ENCODE measurements around the gene MINDY4B.

MINDY4B gene

DNA sequence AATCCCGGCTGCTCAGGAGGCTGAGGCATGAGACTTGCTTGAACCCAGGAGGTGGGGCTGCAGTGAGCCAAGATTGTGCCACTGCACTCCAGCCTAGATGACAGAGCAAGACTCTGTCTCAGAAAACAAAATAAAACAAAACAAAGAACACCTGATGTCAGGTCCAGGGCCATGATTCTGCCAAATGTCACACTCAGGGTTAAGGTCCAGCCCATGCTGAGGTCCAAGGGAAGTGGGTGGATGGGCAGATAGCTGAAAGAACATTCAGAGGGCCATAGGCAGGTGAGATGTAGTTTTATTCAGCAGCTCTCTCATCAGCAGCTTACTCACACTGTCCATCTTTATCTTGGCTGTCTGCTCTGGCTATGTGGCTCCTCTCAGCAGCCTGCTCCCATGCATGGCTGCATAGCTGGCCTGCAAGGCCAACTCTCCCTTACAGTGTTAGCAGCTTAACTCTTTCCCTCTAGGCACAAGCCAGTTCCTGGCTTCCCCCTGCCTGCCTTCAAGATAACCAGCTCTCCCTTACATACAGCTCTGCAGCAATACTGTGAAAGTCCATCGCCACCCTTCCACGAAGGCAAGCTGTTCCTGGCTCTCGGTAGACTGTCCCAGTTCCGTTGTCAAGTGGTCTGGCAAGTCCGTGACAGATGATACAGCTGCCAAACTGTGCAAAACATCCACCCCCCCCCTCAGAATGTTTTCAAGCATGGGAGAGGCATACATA lies 79.9 kb downstream of the MINDY4B start:
- POLR2A ChIA-PET: no interaction called here
- H3K4me1 ChIP-seq (ENCODE audit: control insufficient read depth, insufficient read depth, low read length): no peaks in the 10 kb centered on the region
- H3K4me3 ChIP-seq (ENCODE audit: low read depth, low read length): no peak overlapping the region
- no peak overlapping the region for H3K27ac ChIP-seq (ENCODE audit: extremely low read depth, low read depth, low read length)
- no peaks in the 10 kb centered on the region for H3K36me3 ChIP-seq (ENCODE audit: control insufficient read depth in 2 of 2, insufficient read depth in 1 of 2, low read length in 2 of 2)
- TF ChIP-seq ZNF510 (tag by site-specific recombination; IDR thresholded peaks at IDR 0.05; ENCODE audit: insufficient replicate concordance) (no peak), EGR2 (tag by site-specific recombination; IDR thresholded peaks at IDR 0.05; ENCODE audit: low read depth) (no peak), ZNF214 (tag by site-specific recombination; IDR thresholded peaks at IDR 0.05; ENCODE audit: borderline replicate concordance) (no peak), ZNF16 (tag by site-specific recombination; IDR thresholded peaks at IDR 0.05; ENCODE audit: low read depth) (no peak), ZFP41 (tag by site-specific recombination; IDR thresholded peaks at IDR 0.05; ENCODE audit: borderline replicate concordance) (no peak), KLF8 (tag by site-specific recombination; IDR thresholded peaks at IDR 0.05) (no peak), ZNF548 (tag by site-specific recombination; IDR thresholded peaks at IDR 0.05) (no peak), ZNF660 (tag by site-specific recombination; IDR thresholded peaks at IDR 0.05) (no peak), KLF10 (tag by site-specific recombination; IDR thresholded peaks at IDR 0.05) (no peak), ZNF549 (tag by site-specific recombination; IDR thresholded peaks at IDR 0.05) (no peak)
- TF ChIP-seq, protein P1, sequence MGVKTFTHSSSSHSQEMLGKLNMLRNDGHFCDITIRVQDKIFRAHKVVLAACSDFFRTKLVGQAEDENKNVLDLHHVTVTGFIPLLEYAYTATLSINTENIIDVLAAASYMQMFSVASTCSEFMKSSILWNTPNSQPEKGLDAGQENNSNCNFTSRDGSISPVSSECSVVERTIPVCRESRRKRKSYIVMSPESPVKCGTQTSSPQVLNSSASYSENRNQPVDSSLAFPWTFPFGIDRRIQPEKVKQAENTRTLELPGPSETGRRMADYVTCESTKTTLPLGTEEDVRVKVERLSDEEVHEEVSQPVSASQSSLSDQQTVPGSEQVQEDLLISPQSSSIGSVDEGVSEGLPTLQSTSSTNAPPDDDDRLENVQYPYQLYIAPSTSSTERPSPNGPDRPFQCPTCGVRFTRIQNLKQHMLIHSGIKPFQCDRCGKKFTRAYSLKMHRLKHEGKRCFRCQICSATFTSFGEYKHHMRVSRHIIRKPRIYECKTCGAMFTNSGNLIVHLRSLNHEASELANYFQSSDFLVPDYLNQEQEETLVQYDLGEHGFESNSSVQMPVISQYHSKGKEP (tag by site-specific recombination; IDR thresholded peaks at IDR 0.05): no peak
- no peaks in the 10 kb centered on the region for H3K9me3 ChIP-seq (ENCODE audit: control insufficient read depth, insufficient read depth, low read depth, low read length)
- CTCF ChIA-PET: interaction anchor here (0.5 to 0.7 kb wide), 2 partner anchors 91 to 109 kb away, joined by 3 read pairs; no protein-coding TSS in a partner anchor

DNA sequence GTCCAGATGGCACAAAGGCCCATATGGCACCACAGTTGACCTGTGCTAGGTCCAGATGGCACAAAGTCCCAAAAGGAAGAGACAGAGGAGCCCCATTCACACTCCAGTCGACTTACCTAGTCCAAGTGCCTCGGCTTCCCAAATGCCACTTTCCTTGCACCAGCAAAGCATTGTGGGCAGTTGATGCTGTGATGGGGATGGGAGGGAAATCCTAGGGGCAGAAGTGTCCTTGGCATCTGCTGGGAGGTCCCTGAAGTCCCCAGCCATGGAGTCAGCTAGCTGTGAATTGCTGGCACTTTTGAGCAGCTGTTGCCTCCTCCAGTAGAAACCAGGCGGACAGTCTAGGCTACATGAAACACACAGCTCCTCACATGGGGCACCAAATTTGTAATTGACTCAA lies 82.0 kb downstream of the MINDY4B start:
- H3K9me3 ChIP-seq (ENCODE audit: control insufficient read depth, insufficient read depth, low read depth, low read length): no peaks in the 10 kb centered on the region
- CTCF ChIA-PET: no interaction called here
- no peaks in the 10 kb centered on the region for H3K36me3 ChIP-seq (ENCODE audit: control insufficient read depth in 2 of 2, insufficient read depth in 1 of 2, low read length in 2 of 2)
- H3K4me1 ChIP-seq (ENCODE audit: control insufficient read depth, insufficient read depth, low read length): no peaks in the 10 kb centered on the region
- no peak overlapping the region for H3K4me3 ChIP-seq (ENCODE audit: low read depth, low read length)
- POLR2A ChIA-PET: no interaction called here
- TF ChIP-seq ZNF211 (tag by site-specific recombination; IDR thresholded peaks at IDR 0.05; ENCODE audit: low read depth) (no peak), ZNF133 (tag by site-specific recombination; IDR thresholded peaks at IDR 0.05) (no peak), ZNF391 (tag by site-specific recombination; IDR thresholded peaks at IDR 0.05; ENCODE audit: borderline replicate concordance, low read depth) (no peak), ZNF354C (tag by site-specific recombination; IDR thresholded peaks at IDR 0.05; ENCODE audit: borderline replicate concordance, low read depth) (no peak), ZNF555 (tag by site-specific recombination; conservative IDR thresholded peaks at IDR 0.05) (no peak), ZBTB7A (tag by site-specific recombination; IDR thresholded peaks at IDR 0.05; ENCODE audit: low read depth) (no peak), ZNF548 (tag by site-specific recombination; IDR thresholded peaks at IDR 0.05) (no peak), ZNF140 (tag by site-specific recombination; IDR thresholded peaks at IDR 0.05) (no peak), KLF10 (tag by site-specific recombination; IDR thresholded peaks at IDR 0.05) (no peak), ZNF76 (tag by site-specific recombination; IDR thresholded peaks at IDR 0.05; ENCODE audit: borderline replicate concordance, low read depth) (no peak), ZNF664 (tag by site-specific recombination; IDR thresholded peaks at IDR 0.05) (no peak), ZBTB21 (tag by site-specific recombination; IDR thresholded peaks at IDR 0.05) (no peak)
- TF ChIP-seq, protein P2, sequence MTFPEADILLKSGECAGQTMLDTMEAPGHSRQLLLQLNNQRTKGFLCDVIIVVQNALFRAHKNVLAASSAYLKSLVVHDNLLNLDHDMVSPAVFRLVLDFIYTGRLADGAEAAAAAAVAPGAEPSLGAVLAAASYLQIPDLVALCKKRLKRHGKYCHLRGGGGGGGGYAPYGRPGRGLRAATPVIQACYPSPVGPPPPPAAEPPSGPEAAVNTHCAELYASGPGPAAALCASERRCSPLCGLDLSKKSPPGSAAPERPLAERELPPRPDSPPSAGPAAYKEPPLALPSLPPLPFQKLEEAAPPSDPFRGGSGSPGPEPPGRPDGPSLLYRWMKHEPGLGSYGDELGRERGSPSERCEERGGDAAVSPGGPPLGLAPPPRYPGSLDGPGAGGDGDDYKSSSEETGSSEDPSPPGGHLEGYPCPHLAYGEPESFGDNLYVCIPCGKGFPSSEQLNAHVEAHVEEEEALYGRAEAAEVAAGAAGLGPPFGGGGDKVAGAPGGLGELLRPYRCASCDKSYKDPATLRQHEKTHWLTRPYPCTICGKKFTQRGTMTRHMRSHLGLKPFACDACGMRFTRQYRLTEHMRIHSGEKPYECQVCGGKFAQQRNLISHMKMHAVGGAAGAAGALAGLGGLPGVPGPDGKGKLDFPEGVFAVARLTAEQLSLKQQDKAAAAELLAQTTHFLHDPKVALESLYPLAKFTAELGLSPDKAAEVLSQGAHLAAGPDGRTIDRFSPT (tag by site-specific recombination; IDR thresholded peaks at IDR 0.05): no peak
- TF ChIP-seq, protein P3, sequence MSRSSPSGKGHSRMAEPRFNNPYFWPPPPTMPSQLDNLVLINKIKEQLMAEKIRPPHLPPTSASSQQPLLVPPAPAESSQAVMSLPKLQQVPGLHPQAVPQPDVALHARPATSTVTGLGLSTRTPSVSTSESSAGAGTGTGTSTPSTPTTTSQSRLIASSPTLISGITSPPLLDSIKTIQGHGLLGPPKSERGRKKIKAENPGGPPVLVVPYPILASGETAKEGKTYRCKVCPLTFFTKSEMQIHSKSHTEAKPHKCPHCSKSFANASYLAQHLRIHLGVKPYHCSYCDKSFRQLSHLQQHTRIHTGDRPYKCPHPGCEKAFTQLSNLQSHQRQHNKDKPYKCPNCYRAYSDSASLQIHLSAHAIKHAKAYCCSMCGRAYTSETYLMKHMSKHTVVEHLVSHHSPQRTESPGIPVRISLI (tag by site-specific recombination; IDR thresholded peaks at IDR 0.05): no peak
- TF ChIP-seq, protein P4, sequence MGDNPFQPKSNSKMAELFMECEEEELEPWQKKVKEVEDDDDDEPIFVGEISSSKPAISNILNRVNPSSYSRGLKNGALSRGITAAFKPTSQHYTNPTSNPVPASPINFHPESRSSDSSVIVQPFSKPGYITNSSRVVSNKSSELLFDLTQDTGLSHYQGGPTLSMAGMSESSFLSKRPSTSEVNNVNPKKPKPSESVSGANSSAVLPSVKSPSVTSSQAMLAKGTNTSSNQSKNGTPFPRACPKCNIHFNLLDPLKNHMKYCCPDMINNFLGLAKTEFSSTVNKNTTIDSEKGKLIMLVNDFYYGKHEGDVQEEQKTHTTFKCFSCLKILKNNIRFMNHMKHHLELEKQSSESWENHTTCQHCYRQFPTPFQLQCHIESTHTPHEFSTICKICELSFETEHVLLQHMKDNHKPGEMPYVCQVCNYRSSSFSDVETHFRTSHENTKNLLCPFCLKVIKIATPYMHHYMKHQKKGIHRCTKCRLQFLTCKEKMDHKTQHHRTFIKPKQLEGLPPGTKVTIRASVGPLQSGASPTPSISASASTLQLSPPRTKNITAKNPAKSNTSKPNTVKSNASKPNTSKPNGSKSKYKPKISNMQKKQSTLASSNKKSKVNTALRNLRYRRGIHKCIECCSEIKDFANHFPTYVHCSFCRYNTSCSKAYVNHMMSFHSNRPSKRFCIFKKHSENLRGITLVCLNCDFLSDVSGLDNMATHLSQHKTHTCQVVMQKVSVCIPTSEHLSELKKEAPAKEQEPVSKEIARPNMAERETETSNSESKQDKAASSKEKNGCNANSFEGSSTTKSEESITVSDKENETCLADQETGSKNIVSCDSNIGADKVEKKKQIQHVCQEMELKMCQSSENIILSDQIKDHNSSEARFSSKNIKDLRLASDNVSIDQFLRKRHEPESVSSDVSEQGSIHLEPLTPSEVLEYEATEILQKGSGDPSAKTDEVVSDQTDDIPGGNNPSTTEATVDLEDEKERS (tag by site-specific recombination; IDR thresholded peaks at IDR 0.05): no peak
- TF ChIP-seq, protein P5, sequence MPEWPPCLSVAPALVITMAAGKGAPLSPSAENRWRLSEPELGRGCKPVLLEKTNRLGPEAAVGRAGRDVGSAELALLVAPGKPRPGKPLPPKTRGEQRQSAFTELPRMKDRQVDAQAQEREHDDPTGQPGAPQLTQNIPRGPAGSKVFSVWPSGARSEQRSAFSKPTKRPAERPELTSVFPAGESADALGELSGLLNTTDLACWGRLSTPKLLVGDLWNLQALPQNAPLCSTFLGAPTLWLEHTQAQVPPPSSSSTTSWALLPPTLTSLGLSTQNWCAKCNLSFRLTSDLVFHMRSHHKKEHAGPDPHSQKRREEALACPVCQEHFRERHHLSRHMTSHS (tag by site-specific recombination; IDR thresholded peaks at IDR 0.05): no peak
- no peak overlapping the region for H3K27ac ChIP-seq (ENCODE audit: extremely low read depth, low read depth, low read length)
